WTC11 (cell line): Measurements from ENCODE around the gene GAREM2. TPM values are rescaled to one million over a fixed set of nuclear protein-coding genes. Genes with fewer than 3 reads are reported as not detected.

Experiments
- ATAC-seq: fragments of 200-7000 bp; cut with Tn5 transposase; 2 replicates; pipeline ENCODE4 v1.10.0; 2021; ENCODE audit warnings: mild to moderate bottlenecking, moderate library complexity
- CTCF ChIA-PET: fragments of 300-600 bp; sonication (Branson Sonifier 250); formaldehyde crosslinking; loops from one replicate; lab custom pipeline; 2021; ENCODE audit warnings: antibody characterized with exemption; lab: Charles Lee
- POLR2A ChIA-PET: fragments of 350-600 bp; sonication (Branson Sonifier 250); formaldehyde crosslinking; loops from one replicate; lab custom pipeline; 2021; ENCODE audit warnings: antibody characterized with exemption; lab: Charles Lee
- DNase-seq: peaks from one replicate; pipeline ENCODE4 v3.0.0; 2021; ENCODE audit warnings: low spot score
- H3K27ac Mint-ChIP-seq: 2 replicates; pipeline ENCODE4 v1.8.0; 2021; ENCODE audit warnings: mixed read lengths
- H3K27me3 Mint-ChIP-seq: 2 replicates; pipeline ENCODE4 v1.8.0; 2021; ENCODE audit warnings: low read depth, mild to moderate bottlenecking, moderate library complexity, mixed read lengths
- H3K36me3 Mint-ChIP-seq: 2 replicates; pipeline ENCODE4 v1.8.0; 2021; ENCODE audit warnings: mixed read lengths
- H3K4me1 Mint-ChIP-seq: 2 replicates; pipeline ENCODE4 v1.8.0; 2022; ENCODE audit warnings: mixed read lengths
- H3K4me3 Mint-ChIP-seq: 2 replicates; pipeline ENCODE4 v1.8.0; 2021; ENCODE audit warnings: mild to moderate bottlenecking, moderate library complexity, mixed read lengths
- H3K9me3 Mint-ChIP-seq: 2 replicates; pipeline ENCODE4 v1.8.0; 2021; ENCODE audit warnings: mixed read lengths
- AFF4 ChIP-seq: sonication (generic); formaldehyde crosslinking; IDR thresholded peaks from 2 replicates; pipeline ENCODE4 v1.8.1; 2023; ENCODE audit warnings: mild to moderate bottlenecking, missing genetic modification reagents, borderline replicate concordance
- AR ChIP-seq: fragments of 250-450 bp; sonication (Bioruptor Pico); IDR thresholded peaks from 2 replicates; pipeline ENCODE4 v1.9.0; 2021; ENCODE audit warnings: mild to moderate bottlenecking
- ATF3 ChIP-seq: sonication (generic); formaldehyde crosslinking; conservative IDR thresholded peaks from 2 replicates; pipeline ENCODE4 v1.8.1; 2022; ENCODE audit warnings: mild to moderate bottlenecking, missing genetic modification reagents
- CDX4 ChIP-seq: fragments of 250-450 bp; sonication (Bioruptor Pico); IDR thresholded peaks from 2 replicates; pipeline ENCODE4 v1.9.0; 2021; ENCODE audit warnings: moderate library complexity, mild to moderate bottlenecking, inconsistent platforms, borderline replicate concordance
- FOXK1 ChIP-seq: sonication (generic); formaldehyde crosslinking; IDR thresholded peaks from 2 replicates; pipeline ENCODE4 v1.8.0; 2022; ENCODE audit warnings: mild to moderate bottlenecking, moderate library complexity, missing genetic modification reagents
- FOXP1 ChIP-seq: sonication (generic); formaldehyde crosslinking; IDR thresholded peaks from 2 replicates; pipeline ENCODE4 v1.8.0; 2022; ENCODE audit warnings: missing genetic modification reagents, mild to moderate bottlenecking, moderate library complexity, borderline replicate concordance
- GABPB1 ChIP-seq: sonication (generic); formaldehyde crosslinking; IDR thresholded peaks from 2 replicates; pipeline ENCODE4 v1.8.1; 2023; ENCODE audit warnings: mild to moderate bottlenecking, missing genetic modification reagents
- MAX ChIP-seq: sonication (generic); formaldehyde crosslinking; IDR thresholded peaks from 2 replicates; pipeline ENCODE4 v1.8.0; 2022; ENCODE audit warnings: mild to moderate bottlenecking, missing genetic modification reagents
- MXD4 ChIP-seq: fragments of 250-450 bp; sonication (Bioruptor Pico); IDR thresholded peaks from 2 replicates; pipeline ENCODE4 v1.8.0; 2021; ENCODE audit warnings: mild to moderate bottlenecking, moderate library complexity, borderline replicate concordance
- MYBL2 ChIP-seq: sonication (generic); formaldehyde crosslinking; IDR thresholded peaks from 2 replicates; pipeline ENCODE4 v1.8.1; 2023; ENCODE audit warnings: mild to moderate bottlenecking, moderate library complexity, missing genetic modification reagents
- RELA ChIP-seq: sonication (generic); formaldehyde crosslinking; IDR thresholded peaks from 2 replicates; pipeline ENCODE4 v1.8.1; 2022; ENCODE audit warnings: missing genetic modification reagents, mild to moderate bottlenecking, borderline replicate concordance
- SMAD4 ChIP-seq: sonication (generic); formaldehyde crosslinking; IDR thresholded peaks from 2 replicates; pipeline ENCODE4 v1.8.0; 2022; ENCODE audit warnings: mild to moderate bottlenecking, missing genetic modification reagents
- SP1 ChIP-seq: sonication (generic); formaldehyde crosslinking; conservative IDR thresholded peaks from 2 replicates; pipeline ENCODE4 v1.8.1; 2022; ENCODE audit warnings: missing genetic modification reagents
- ZNF138 ChIP-seq: sonication (generic); formaldehyde crosslinking; conservative IDR thresholded peaks from 2 replicates; pipeline ENCODE4 v1.8.1; 2022; ENCODE audit warnings: mild to moderate bottlenecking, moderate library complexity, missing genetic modification reagents
- ZNF281 ChIP-seq: sonication (generic); formaldehyde crosslinking; IDR thresholded peaks from 2 replicates; pipeline ENCODE4 v1.8.0; 2023; ENCODE audit warnings: mild to moderate bottlenecking, missing genetic modification reagents
- ZNF317 ChIP-seq: sonication (generic); formaldehyde crosslinking; IDR thresholded peaks from 2 replicates; pipeline ENCODE4 v1.8.1; 2023; ENCODE audit warnings: low read depth, mild to moderate bottlenecking, moderate library complexity, missing genetic modification reagents, borderline replicate concordance
- ZNF425 ChIP-seq: fragments of 250-450 bp; sonication (Bioruptor Pico); conservative IDR thresholded peaks from 2 replicates; pipeline ENCODE4 v1.9.0; 2021; ENCODE audit warnings: mild to moderate bottlenecking
- total RNA-seq: library from RNA; stranded (reverse); gene quantifications from 3 replicates; pipeline ENCODE4 v1.2.3, GENCODE V29; 2021

GAREM2 gene
- total RNA-seq, 1 experiment from 2014 or later = 17.4 TPM

GRCh38 chr2:26185304-26185928 lies 12.5 kb downstream of the GAREM2 start (continued):
- no peak for TF ChIP-seq AFF4 (CRISPR knock-in tag)

- Mint-ChIP-seq H3K9me3 (no peaks in the 10 kb centered on the region), H3K4me3 (peak overlapping the region; percentile 66), H3K36me3 (peaks cover 19% of the 10 kb centered on the region), H3K27ac (no peak overlapping the region; the same call in 1 of the 2 replicates), H3K27me3 (peaks cover 19% of the 10 kb centered on the region), H3K4me1 (peaks cover 14% of the 10 kb centered on the region)
- TF ChIP-seq MYBL2 (CRISPR knock-in tag) (no peak), FOXK1 (CRISPR knock-in tag) (no peak), SMAD4 (CRISPR knock-in tag) (no peak), RELA (CRISPR knock-in tag) (no peak), ATF3 (CRISPR knock-in tag) (no peak)
- ChIA-PET CTCF (interaction anchor here (0.6 to 5.7 kb wide), 5 partner anchors 11 to 485 kb away, joined by 3 to 53 read pairs (median 7); partner anchors contain the start of gene GAREM2), POLR2A (no interaction called here)
- no peak for ATAC-seq
- DNase-seq = no peak
Observed at GRCh38 chr2:26185954-26186770, 13.3 kb downstream of the GAREM2 start.

- Mint-ChIP-seq H3K27ac (no peak overlapping the region), H3K9me3 (no peaks in the 10 kb centered on the region), H3K36me3 (peaks cover 25% of the 10 kb centered on the region), H3K4me3 (no peak overlapping the region), H3K27me3 (peaks cover 19% of the 10 kb centered on the region), H3K4me1 (peaks cover 12% of the 10 kb centered on the region)
- no peak for TF ChIP-seq ZNF281 (CRISPR knock-in tag)
- no peak for TF ChIP-seq AR (CRISPR knock-in tag)
- no peak for TF ChIP-seq MAX (CRISPR knock-in tag)
- no peak for TF ChIP-seq CDX4 (CRISPR knock-in tag)
- TF ChIP-seq ZNF425 (CRISPR knock-in tag) = no peak
- no peak for TF ChIP-seq SP1 (CRISPR knock-in tag)
- TF ChIP-seq MXD4 (CRISPR knock-in tag) = no peak
- TF ChIP-seq FOXP1 (CRISPR knock-in tag) = no peak
- no peak for TF ChIP-seq ZNF138
- TF ChIP-seq ZNF317 = no peak
- no peak for TF ChIP-seq GABPB1
- POLR2A ChIA-PET = no interaction called here
- ATAC-seq (no peak), DNase-seq (no peak)
- CTCF ChIA-PET = interaction anchor here (1.0 kb wide), 1 partner anchor 15 kb away, joined by 4 read pairs; the partner anchor contains the start of gene GAREM2
Observed at GRCh38 chr2:26187114-26187513, 14.2 kb downstream of the GAREM2 start.
